BJ (cell line): ENCODE results near the gene CYGB. TPM values are rescaled to one million over a fixed set of nuclear protein-coding genes. Genes with fewer than 3 reads are reported as not detected.

Experiments used
- CTCF ChIA-PET: fragments of 350-600 bp; formaldehyde crosslinking; extraction: SDS; loops from one replicate; lab custom pipeline; 2021; ENCODE audit warnings: antibody characterized with exemption, inconsistent platforms; lab: Yijun Ruan, JAX
- POLR2A ChIA-PET: fragments of 300-600 bp; sonication (Branson Sonifier 250); formaldehyde crosslinking; extraction: SDS; loops from one replicate; lab custom pipeline; 2021; ENCODE audit warnings: antibody characterized with exemption; lab: Charles Lee
- DNase-seq: peaks from one replicate; pipeline ENCODE4 v3.0.0-alpha.2; 2011; ENCODE audit warnings: low read depth
- H3K27me3 ChIP-seq: 2 replicates; pipeline ENCODE4 v1.6.0; 2011; ENCODE audit warnings: low read length; ENCODE audit not compliant: control insufficient read depth, insufficient read depth
- H3K36me3 ChIP-seq: 2 replicates; pipeline ENCODE4 v1.5.1; 2011; ENCODE audit warnings: low read length; ENCODE audit not compliant: control insufficient read depth, insufficient read depth
- H3K4me3 ChIP-seq: 2 replicates; pipeline ENCODE4 v1.5.1; 2011; ENCODE audit warnings: low read depth, mild to moderate bottlenecking, control low read depth, low read length
- polyA plus RNA-seq: library from polyadenylated mRNA; depleted of rRNA; stranded (reverse); fragments of >200 nt; gene quantifications from 2 replicates; pipeline ENCODE4 v1.2.3, GENCODE V29; 2011
- TF ChIP-seq, protein P1 (sequence below): IDR thresholded peaks from 2 replicates; pipeline ENCODE4 v1.5.1; 2011; ENCODE audit warnings: low read depth, mild to moderate bottlenecking, control low read depth, inconsistent platforms, low read length, moderate library complexity; ENCODE audit not compliant: insufficient read depth

CYGB gene
- polyA plus RNA-seq, 1 experiment, result 1.4 TPM

DNA sequence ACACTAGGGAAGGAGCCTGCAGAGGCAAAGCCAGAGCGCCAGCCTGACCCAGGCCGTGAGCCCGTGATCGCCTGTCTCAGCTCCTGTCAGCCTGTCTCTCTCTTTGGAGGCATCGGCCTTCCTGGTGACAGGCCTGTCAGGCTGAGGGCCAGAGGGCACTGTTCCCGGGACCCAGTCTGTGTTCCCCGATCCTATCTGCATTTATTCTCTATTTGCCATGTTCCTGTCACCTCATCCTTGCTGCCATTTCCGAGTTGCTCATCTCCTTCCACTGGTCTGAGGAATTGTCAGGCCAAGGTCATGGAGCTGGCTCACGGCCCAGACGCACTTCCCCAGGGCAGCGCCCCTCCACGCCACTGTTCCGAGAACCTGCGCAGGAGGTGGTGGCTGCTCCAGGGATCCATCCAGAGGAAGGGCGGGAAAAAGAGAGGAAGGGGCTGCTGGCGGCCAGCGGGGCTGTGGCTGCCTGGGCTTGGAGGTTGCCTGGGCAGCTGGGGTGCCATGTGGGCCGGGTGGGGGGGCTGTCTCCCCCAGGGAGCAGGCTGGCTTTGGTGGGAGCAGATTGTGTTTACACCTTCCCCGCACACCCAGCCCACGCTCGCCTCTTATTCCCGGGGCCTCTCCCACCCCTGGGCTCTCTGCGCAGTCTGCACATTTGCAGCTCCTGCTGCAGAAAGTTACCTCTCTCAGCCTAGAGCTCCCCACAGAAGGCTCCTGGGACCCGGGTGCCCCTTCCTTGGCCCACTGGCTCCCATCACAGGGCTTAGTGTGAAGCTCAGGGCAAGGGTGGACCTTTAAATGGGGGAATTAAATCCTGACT is 7.2 kb upstream of the CYGB start:
- TF ChIP-seq, protein P1, sequence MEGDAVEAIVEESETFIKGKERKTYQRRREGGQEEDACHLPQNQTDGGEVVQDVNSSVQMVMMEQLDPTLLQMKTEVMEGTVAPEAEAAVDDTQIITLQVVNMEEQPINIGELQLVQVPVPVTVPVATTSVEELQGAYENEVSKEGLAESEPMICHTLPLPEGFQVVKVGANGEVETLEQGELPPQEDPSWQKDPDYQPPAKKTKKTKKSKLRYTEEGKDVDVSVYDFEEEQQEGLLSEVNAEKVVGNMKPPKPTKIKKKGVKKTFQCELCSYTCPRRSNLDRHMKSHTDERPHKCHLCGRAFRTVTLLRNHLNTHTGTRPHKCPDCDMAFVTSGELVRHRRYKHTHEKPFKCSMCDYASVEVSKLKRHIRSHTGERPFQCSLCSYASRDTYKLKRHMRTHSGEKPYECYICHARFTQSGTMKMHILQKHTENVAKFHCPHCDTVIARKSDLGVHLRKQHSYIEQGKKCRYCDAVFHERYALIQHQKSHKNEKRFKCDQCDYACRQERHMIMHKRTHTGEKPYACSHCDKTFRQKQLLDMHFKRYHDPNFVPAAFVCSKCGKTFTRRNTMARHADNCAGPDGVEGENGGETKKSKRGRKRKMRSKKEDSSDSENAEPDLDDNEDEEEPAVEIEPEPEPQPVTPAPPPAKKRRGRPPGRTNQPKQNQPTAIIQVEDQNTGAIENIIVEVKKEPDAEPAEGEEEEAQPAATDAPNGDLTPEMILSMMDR, result no peak
- POLR2A ChIA-PET, result no interaction called here
- Histone ChIP-seq H3K36me3 (no peaks in the 10 kb centered on the region), H3K27me3 (0 out of 2 replicates have a peak, but pooled peaks cover 3% of the 10 kb centered on the region), H3K4me3 (no peak overlapping the region)
- CTCF ChIA-PET, result interaction anchor here (0.8 to 6.0 kb wide), 11 partner anchors 10 to 86 kb away, joined by 3 to 103 read pairs (median 8); partner anchors contain the start of gene AANAT
- no peak for DNase-seq

DNA sequence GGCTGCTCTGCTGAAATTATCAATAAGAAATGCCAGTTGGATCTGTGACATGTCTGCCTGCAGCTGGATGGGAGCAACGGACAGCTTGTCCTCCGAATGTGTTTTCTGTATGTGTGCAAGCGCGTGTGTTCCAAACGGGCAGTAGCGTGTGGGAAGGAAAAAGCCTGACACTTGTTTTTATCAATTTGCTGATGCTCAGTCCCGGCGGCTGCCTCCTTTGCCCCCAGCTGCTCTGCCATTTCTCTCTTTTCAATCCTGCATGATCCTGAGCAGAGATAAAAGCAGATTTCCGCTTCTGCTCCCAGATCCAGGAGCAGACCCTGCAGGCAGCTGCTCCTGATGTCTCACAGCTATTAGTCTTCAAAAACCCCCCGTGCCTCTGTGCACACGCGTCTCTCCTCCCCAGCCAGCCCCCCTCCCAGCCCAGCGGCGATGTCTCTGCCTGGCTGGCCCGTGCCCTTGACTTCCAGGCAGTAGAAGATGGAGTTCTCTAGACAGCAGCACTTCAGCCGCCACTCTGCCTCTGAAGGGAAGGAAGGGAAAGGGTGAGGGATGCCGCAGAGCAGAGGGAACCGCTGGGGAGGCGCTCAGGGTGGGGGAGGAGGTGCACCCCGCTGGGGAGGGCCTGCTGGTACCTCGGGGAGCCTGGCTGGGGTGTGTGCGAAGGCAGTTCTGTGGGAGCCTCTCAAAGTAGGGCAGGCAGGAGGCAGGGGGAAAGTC is 6.5 kb upstream of the CYGB start:
- CTCF ChIA-PET, result interaction anchor here (1.2 to 6.0 kb wide), 6 partner anchors 9 to 22 kb away, joined by 3 to 103 read pairs (median 4); no protein-coding TSS in a partner anchor
- POLR2A ChIA-PET, result no interaction called here
- no peak for DNase-seq
- Histone ChIP-seq H3K36me3 (no peaks in the 10 kb centered on the region), H3K4me3 (no peak overlapping the region), H3K27me3 (peaks cover 4% of the 10 kb centered on the region)
- TF ChIP-seq, protein P1, result no peak

DNA sequence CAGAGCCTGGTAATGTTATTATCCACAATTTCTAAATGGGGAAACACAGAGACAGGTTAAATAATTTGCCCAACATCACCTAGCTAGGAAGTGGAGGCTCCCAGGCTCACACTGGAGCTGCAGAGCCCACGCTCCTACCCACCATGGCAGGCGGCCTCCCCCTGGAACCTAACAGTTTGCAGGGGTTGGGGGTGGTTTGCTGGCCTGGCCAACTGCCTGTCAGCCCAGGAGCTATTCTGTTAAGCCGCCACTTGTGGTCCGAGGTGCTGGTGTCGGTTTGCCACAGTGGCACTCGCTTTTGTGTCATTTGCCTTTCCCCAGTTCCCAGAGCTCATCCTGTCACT is 5.9 kb upstream of the CYGB start:
- TF ChIP-seq, protein P1, result no peak
- H3K4me3 ChIP-seq, result no peak overlapping the region
- H3K27me3 ChIP-seq, result peaks cover 9% of the 10 kb centered on the region
- no peak for DNase-seq
- CTCF ChIA-PET, result interaction anchor here (1.2 to 6.0 kb wide), 4 partner anchors 10 to 22 kb away, joined by 3 to 103 read pairs (median 4); no protein-coding TSS in a partner anchor
- no peaks in the 10 kb centered on the region for H3K36me3 ChIP-seq
- POLR2A ChIA-PET, result no interaction called here

DNA sequence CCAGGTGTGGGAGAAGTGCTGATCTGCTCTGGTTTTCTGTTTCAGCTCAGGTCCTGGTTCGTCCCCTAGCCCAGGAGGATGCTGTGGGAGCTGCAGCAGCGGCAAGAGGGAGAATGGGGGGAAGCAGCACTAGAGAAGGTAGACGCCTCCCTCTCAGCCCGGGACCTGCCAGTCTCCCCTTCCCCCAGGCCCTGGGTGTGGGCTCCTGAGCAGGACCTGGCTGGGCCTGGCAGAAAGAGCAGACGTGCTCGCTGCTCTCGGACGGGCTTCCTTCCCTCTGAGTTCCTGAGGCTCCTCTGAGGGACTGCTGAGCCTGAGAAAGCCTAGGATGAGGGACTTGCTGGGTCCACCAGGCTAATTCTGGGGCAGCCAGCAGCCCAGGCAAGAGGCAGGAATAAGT is 5.5 kb upstream of the CYGB start:
- ChIA-PET CTCF (interaction anchor here (1.2 to 6.0 kb wide), 3 partner anchors 14 to 21 kb away, joined by 3 to 103 read pairs (median 3); no protein-coding TSS in a partner anchor), POLR2A (no interaction called here)
- H3K36me3 ChIP-seq, result no peaks in the 10 kb centered on the region
- DNase-seq, result no peak
- no peak overlapping the region for H3K4me3 ChIP-seq
- TF ChIP-seq, protein P1, result no peak
- H3K27me3 ChIP-seq, result peaks cover 10% of the 10 kb centered on the region

DNA sequence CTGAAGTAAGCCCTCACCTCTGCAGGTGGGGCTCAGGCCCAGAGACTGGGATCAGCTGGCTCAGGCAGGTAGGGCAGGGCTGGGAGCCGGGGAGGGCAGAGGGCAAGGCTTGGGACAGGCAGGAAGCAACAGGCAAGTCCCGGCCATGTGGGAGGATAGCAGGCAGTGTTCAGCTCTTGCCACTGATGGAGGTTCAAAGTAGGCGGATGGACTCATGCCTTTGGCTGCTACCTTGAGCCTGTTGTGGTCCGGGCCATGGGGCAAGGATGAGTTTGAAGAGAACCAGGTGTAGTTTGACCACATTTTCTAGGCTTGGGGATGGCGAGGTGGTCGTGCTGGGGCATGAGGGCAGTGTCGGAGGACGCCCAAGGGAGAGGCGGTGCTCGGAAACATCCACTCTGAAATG is 5.1 kb upstream of the CYGB start:
- TF ChIP-seq, protein P1, result no peak
- peaks cover 10% of the 10 kb centered on the region for H3K27me3 ChIP-seq
- ChIA-PET POLR2A (no interaction called here), CTCF (interaction anchor here (1.2 to 6.0 kb wide), 2 partner anchors 15 to 21 kb away, joined by 3 to 103 read pairs; no protein-coding TSS in a partner anchor)
- DNase-seq, result no peak
- no peak overlapping the region for H3K4me3 ChIP-seq
- no peaks in the 10 kb centered on the region for H3K36me3 ChIP-seq
